DMS79 (cell line): ENCODE data around the gene RHOV.

Experiments
- DNase-seq: peaks from one replicate; lab custom pipeline; 2025; lab: John Stamatoyannopoulos, UW

The RHOV gene

DNA sequence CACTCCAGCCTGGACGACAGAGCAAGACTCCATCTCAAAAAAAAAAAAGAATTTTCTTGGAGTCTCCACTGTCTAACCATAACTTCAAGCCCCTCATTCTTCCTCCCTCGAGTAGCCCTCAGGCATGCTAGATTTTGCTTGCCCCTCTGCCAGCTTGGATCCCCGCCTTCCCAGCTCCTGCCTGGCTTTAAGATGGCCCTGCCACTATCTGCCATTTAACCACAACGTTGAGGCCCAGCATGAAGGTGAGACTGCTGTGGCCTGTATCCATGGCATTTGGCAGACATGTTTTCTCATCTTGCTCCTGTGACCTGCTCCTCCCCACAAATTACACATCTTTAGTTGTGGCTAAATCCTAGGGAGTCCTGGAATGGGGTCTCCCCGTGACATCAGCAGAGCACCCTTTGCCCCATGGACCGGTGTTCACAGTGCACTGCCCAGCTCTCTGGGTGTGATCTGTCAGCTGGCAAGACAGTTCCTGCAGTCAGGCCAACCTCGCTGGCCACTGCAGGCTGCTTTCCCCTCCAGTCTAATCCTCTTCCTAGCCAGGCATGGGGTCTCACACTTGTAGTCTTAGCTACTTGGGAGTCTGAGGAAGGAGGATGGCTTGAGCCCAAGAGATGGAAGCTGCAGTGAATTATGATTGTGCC, 30.6 kb upstream of the RHOV start:
- no peak for DNase-seq

DNA sequence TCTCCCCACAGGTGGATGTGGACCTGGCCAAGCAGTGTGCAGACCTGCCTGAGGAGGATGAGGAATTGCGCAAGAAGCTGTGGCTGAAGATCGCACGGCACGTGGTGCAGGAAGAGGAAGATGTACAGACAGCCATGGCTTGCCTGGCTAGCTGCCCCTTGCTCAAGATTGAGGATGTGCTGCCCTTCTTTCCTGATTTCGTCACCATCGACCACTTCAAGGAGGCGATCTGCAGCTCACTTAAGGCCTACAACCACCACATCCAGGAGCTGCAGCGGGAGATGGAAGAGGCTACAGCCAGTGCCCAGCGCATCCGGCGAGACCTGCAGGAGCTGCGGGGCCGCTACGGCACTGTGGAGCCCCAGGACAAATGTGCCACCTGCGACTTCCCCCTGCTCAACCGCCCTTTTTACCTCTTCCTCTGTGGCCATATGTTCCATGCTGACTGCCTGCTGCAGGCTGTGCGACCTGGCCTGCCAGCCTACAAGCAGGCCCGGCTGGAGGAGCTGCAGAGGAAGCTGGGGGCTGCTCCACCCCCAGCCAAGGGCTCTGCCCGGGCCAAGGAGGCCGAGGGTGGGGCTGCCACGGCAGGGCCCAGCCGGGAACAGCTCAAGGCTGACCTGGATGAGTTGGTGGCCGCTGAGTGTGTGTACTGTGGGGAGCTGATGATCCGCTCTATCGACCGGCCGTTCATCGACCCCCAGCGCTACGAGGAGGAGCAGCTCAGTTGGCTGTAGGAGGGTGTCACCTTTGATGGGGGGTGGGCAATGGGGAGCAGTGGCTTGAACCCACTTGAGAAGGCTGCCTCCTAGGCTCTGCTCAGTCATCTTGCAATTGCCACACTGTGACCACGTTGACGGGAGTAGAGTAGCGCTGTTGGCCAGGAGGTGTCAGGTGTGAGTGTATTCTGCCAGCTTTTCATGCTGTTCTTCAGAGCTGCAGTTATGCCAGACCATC, 28.8 kb upstream of the RHOV start:
- no peak for DNase-seq

DNA sequence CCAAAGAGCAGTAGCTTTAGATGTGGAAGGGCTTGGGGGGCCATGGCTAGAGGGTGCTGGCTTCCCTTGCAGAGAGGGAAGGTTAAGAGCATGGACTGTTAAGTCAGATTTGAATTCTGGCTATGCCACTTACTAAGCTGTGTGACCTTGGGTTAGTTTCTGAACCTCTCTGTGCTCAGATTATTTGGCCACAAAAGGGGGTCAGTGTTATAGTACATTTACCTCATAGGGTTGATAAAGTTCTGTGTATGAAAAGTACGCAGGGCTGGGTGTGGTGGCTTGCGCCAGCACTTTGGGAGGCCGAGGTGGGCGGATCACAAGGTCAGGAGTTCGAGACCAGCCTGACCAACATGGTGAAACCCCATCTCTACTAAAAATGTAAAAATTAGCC, 27.0 kb upstream of the RHOV start:
- no peak for DNase-seq

DNA sequence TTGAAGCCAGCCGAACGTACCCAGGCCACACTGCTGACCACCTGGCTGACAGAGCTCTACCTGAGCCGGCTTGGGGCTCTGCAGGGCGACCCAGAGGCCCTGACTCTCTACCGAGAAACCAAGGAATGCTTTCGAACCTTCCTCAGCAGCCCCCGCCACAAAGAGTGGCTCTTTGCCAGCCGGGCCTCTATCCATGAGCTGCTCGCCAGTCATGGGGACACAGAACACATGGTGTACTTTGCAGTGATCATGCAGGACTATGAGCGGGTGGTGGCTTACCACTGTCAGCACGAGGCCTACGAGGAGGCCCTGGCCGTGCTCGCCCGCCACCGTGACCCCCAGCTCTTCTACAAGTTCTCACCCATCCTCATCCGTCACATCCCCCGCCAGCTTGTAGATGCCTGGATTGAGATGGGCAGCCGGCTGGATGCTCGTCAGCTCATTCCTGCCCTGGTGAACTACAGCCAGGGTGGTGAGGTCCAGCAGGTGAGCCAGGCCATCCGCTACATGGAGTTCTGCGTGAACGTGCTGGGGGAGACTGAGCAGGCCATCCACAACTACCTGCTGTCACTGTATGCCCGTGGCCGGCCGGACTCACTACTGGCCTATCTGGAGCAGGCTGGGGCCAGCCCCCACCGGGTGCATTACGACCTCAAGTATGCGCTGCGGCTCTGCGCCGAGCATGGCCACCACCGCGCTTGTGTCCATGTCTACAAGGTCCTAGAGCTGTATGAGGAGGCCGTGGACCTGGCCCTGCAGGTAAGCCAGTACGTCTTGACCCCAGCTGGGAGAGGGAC, 26.4 kb upstream of the RHOV start:
- no peak for DNase-seq

DNA sequence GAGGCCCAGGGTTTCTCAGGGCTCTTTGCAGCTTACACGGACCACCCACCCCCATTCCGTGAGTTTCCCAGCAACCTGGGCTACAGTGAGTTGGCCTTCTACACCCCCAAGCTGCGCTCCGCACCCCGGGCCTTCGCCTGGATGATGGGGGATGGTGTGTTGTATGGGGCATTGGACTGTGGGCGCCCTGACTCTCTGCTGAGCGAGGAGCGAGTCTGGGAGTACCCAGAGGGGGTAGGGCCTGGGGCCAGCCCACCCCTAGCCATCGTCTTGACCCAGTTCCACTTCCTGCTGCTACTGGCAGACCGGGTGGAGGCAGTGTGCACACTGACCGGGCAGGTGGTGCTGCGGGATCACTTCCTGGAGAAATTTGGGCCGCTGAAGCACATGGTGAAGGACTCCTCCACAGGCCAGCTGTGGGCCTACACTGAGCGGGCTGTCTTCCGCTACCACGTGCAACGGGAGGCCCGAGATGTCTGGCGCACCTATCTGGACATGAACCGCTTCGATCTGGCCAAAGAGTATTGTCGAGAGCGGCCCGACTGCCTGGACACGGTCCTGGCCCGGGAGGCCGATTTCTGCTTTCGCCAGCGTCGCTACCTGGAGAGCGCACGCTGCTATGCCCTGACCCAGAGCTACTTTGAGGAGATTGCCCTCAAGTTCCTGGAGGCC, 25.6 kb upstream of the RHOV start:
- DNase-seq, result no peak

DNA sequence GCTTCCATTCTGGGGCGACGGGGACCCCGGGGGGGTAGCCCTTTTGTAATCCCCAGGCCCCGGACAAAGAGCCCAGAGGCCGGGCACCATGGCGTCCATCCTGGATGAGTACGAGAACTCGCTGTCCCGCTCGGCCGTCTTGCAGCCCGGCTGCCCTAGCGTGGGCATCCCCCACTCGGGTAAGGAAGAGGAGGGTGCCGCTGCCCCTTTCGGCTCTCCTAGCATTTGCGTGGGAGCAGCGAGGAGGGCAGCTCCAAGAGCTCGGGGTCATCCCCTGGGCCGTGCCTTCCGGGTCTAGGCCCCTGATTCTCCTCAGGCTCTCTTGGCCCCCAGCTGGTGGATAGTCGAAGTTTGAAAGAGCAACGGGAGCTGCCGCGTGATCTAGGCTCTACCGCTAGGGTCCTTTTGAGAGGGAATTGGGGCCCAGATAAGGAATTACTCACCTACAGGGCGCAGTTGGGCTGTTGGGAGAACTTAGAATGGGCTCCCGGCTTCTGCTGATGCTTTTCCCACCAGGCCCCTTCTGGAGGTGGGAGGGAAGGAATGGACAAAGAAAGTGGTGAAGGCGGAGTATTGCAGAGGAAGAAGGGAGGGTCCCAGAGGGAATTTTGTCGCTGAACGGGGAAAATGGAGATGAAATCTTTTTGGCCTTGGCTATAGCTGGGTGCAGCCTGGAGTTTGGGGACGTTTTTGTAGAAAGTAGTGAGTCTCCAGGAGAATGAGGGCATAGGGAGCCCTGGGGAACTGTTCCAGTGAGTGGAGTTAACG, 20.8 kb upstream of the RHOV start:
- DNase-seq, result no peak

DNA sequence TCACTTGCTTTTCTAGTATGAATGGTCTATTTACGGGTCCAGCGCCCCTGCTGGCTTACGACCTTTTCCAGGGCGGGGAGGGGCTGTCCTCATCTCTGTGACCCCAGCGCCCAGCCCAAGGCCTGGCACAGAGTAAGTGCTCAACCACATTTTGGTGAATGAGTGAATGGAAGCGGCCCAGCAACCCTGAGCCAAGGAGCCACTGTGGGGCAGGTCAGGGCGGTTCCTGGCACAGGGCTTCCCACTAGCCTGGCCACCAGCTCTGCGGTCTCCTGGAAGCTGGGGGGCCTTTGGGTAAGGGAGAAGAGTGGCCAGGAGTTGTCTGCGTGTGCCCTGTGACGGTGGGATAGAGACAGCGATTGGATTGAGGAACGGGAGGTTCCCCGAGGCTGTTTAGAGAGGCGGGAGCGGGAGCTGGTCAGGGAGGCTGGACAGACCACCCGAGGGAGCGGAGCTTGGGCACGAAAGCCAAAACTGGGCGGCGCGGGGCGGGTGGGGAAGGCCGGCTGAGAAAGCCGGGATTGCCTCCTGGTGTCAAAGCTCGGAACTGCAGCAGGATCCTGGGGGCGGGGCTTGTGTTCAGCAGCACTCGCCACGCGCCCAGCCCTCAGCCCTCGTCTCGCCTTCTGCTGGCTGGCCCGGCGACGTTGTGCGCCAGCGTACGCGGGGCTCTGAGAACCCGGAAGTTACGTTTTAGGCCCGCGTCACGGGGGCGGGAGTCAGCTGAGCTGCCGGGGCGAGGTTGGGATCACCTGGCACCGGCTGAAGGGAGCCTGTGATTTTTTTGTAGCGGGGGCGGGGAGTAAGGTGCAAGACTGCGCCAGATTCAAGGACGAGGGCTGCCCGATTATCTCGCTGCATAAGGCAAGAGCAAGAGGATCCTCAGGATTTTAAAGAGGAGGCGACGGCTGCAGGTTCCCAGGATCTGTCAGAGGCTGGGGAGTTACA, 20.0 kb upstream of the RHOV start, which contains the start of gene VPS18:
VPS18 (plus strand) TSS at position 718 of the 948 bp plus-strand sequence. CDS start 319 bp downstream, outside the sequence.
- DNase-seq, result peak; percentile 60

DNA sequence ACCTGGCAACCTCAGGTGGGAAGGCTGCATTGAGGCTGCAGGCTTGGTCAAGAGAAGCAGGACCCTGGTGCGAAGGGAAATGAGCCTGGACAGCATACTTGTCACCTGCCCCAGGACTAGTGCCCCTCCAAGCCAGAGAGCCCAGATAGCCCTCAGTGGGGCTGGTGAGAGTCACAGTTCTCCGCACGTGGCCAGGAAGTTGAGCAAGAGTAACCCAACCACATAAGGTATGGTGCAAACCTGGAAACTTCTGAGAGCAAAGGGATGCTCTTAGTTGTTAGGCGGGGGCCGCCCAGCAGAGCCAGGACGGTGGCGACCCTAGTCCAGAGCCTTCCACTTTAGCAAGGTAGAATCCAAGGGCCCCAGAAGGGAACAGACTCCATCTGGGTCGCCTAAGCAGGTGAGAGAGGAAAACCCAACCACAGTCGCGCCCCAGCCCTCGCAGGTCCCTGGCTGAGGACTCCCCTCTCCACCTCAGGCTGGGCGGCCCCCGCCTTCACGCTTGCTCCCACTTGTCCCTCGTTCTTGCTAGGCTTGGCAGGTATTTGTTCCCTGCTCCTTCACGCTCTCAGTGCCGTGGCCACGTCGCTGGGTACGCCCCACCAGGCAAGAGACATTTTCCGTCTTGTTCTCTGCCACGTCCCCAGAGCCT, 19.1 kb upstream of the RHOV start:
- DNase-seq, result no peak

DNA sequence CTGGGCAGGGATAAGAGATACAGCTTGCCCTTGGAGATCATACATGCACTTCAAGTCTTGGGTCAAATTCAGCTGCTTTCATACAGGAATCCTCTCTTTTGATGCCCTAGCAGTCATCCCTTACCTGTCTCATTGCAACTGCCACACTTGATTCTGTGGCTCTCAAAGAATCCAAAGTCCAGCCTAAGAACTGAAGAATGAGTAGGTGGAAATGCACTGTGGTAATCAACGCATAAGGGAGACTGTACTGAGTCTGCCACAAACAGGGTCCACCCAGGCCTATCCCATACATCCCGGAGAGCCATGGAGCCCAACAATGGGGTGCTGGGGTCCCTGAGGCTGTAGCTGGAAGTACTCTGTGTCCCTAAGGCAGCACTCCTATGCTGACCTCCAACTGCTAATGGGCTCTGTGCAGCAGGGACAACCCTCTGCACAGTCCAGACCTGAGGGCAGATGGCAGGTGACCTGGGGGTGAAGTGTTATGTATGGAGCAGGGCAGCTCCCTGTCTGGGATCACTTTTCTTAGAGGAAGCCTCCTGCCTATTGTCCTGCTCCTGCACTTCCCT, 18.5 kb upstream of the RHOV start:
- DNase-seq, result no peak

DNA sequence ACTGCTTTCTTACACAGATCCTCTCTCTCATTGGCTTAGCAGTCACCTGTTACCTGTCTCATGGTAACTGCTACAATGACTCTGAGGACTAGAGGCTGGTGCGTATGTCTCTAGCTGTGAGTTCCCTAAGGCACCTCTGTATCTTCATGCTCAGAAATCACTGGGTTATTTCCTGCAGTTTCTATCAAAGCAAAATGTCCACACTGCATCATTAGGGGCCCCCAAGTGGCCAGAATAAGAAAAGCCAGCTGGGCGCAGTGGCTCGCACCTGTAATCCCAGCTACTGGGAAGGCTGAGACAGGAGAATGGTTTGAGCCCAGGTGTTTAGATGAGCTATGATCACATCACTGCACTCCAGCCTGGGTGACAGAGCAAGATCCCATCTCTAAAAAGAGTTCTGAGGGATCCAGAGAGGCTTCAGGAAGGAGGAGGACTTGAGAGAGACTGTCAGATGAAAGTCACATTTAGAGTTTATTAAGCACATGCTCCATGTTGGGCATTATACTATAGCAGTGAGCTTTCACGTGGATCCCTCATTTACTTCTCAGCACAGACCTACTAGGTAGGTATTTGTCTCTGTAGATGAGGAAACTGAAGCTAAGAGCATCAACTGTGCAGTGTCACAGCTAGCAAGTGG, 17.9 kb upstream of the RHOV start:
- DNase-seq, result peak; percentile 9

DNA sequence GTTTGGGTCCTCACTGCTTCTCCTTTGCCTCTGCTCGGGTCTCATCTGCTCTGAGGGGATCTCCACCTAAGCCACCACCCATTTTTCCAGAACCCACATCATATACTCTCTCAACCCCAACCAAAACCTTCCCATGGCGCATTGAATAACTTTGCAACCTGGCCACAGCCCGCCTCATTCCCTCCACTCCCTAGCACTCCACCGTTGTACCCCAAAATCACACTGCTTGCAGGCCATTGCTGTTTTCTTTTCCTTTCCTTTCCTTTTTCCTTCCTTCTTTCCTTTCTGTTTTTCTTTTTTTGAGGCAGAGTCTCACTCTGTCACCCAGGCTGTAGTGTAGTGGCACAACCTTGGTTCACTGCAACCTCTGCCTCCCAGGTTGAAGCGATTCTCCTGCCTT, 17.1 kb upstream of the RHOV start:
- no peak for DNase-seq

DNA sequence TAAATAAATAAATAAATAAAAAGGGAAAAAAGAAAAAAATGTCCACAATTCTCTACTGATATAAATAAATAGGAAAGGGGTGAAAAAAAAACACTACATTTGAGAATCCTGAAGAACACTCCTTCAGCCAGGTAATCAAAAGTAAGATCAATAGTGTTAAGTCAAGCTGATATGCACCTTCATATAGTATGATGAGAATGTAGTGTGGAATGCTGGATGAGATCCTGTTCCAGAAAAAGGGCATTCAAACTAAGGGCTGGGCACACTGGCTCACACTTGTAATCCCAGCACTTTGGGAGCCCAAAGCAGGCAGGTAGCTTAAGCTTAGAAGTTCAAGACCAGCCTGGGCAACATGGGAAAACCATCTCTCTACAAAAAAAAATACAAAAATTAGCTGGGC, 15.1 kb upstream of the RHOV start:
- no peak for DNase-seq

DNA sequence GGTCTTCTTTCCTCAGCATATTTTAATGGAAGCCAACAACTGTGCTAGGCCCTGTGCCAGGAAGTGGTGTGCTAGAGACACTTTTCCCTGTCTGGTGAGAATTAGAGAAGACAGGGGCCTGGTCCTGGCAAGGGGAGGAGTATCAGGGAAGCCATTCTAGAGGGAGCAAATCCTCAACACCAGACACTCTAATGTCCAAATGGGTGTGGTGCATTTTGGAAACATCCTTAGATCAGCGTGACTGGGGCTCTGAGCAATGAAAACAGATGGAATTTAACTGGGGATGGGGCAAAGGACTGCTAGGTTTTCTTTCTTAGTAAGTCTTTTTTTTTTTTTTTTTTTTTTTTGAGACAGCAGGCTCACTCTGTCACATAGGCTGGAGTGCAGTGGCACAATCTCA, 12.6 kb upstream of the RHOV start:
- no peak for DNase-seq

DNA sequence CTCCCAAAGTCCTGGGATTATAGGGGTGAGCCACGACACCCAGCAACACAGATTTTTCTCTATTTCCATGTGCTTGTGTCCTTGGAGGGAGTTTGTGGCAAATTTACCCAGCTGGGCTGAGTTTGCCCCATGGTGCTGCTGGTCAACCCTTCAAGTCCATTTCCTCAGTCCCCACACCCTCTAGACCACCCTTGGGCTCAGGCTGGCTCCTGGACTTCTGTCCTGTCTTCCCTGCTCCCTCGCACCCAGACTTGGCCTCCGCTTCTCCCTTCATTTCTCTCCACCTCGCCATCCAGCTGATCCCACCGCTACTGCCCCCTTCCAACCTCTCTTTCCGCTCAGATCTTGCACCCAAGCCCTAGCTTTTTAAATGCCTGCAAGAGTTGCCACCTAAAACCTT, 7.3 kb upstream of the RHOV start:
- DNase-seq, result no peak

DNA sequence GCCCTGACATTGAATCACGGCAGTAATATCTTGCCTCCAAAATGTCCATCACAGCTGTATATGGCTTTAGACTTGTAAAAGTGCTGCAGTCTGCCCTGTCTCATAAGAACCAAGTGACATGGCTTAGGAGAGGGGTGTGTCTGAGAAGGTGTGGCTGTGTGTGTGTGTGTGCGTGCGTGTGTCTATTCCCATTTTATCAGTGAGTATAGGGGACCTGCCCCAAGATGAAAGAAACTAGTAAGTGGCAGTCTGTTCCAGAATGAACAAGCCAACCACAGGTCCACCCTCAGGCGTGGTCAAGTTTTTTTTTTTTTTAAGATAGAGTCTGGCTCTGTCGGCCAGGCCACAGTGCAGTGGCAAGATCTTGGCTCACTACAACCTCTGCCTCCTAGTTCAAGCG, 5.6 kb upstream of the RHOV start:
- DNase-seq, result no peak

DNA sequence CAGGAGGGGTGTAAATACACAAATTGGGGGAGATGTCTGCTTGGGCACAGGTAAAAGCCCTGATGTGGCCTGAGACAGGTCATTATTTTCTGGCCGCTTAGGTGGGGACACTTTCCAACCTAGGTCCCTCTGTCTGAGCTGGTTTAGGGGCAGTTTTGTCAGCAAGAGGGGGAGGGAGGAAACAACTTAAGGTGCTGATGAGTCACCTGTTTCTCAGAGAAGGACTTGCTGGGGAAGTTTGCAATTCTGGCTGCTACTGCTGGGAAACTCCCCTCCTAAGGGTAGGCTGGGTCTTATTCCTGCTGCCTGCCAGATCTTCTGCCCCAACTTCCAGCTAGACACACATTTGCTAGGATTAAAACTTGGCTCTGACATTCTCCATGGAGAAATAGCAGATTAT, 4.8 kb upstream of the RHOV start:
- no peak for DNase-seq

DNA sequence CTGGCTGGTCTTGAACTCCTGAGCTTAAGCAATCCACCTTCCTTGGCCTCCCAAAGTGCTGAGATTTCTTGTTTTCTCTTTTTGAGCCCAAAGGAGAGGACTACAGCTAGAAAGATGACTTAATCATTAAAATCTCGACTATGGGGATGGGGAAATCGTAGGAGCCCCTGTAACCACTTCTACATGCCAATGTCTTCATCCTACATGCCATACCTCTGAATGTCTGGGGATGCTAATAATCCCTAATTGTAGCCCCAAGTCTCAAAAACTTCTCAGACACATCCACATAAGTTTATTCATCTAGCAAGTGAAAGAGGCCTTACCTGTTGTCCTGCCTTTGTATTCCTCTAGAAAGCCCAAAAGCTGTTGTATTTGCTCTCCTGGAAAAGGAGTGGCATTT, 3.7 kb upstream of the RHOV start:
- no peak for DNase-seq

DNA sequence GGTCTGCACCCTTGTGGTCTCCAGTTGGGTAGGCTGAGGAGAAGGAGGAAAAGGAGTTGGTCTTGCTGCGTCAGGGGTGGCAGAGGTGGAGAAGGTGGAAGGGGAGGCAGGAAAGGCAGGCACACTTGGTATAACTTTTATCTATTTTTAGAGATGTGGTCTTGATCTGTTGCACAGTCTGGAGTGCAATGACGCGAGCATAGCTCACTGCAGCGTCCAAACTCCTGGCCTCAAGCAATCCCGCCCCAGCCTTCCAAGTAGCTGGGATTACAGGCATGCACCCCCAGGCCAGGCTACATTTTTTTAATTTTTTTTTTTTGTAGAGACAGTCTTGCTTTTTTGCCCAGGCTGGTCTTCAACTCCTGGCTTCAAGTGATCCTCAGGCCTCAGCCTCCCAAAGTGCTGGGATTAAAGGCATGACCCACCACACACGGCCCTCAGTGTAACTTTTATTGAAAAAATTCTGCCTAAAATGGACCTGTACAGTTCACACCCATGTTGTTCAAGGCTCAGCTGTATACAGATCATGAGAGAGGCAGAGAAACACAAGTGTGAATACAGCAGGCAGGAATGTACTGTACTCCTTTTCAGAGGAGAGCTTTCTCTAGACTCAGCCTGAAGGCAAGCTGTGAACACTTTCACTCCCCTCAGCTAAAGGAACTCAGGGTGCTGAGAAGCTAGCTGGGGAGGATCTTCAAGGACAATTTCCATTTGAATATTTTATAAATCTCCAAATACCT, 2.1 kb upstream of the RHOV start:
- DNase-seq, result no peak
